SK-N-SH treated with all-trans-retinoic acid at 6 μM for 48 hours (cell line): ENCODE measurements around the gene AKAP9.
"Not testable (repeated sequence)": the region's sequence is repeated elsewhere in the genome, so short reads cannot be mapped to it uniquely, and the experiment has no call there.

ENCODE experiments used
- ATAC-seq: fragments of 200-7000 bp; cut with Tn5 transposase; 3 replicates; pipeline ENCODE4 v1.9.1; 2020; ENCODE audit warnings: mild to moderate bottlenecking, moderate library complexity
- ARNTL ChIP-seq: fragments of 450-650 bp; formaldehyde crosslinking; IDR thresholded peaks from 2 replicates; pipeline ENCODE4 v1.5.0; 2020; ENCODE audit warnings: low read depth, mild to moderate bottlenecking, moderate library complexity, borderline replicate concordance
- BACH2 ChIP-seq: fragments of 250-450 bp; sonication (Bioruptor Pico); IDR thresholded peaks from 2 replicates; pipeline ENCODE4 v1.9.0; 2021; ENCODE audit warnings: mild to moderate bottlenecking, borderline replicate concordance
- CREB5 ChIP-seq: fragments of 250-450 bp; sonication (Bioruptor Pico); IDR thresholded peaks from 2 replicates; pipeline ENCODE4 v1.5.1; 2020; ENCODE audit warnings: low read depth, mild to moderate bottlenecking, moderate library complexity
- ESRRG ChIP-seq: fragments of 250-450 bp; sonication (Bioruptor Pico); IDR thresholded peaks from 2 replicates; pipeline ENCODE4 v1.6.1; 2021; ENCODE audit warnings: mild to moderate bottlenecking
- ISL1 ChIP-seq: fragments of 250-450 bp; sonication (Bioruptor Pico); IDR thresholded peaks from 2 replicates; pipeline ENCODE4 v2.1.2; 2022; ENCODE audit warnings: mild to moderate bottlenecking, moderate library complexity
- OSR1 ChIP-seq: fragments of 250-450 bp; sonication (Bioruptor Pico); IDR thresholded peaks from 2 replicates; pipeline ENCODE4 v1.8.0; 2022; ENCODE audit warnings: moderate library complexity, mild to moderate bottlenecking, inconsistent platforms
- PPARA ChIP-seq: fragments of 250-450 bp; sonication (Bioruptor Pico); IDR thresholded peaks from 2 replicates; pipeline ENCODE4 v1.5.0; 2020; ENCODE audit warnings: mild to moderate bottlenecking, borderline replicate concordance
- RARB ChIP-seq: fragments of 250-450 bp; sonication (Bioruptor Pico); IDR thresholded peaks from 2 replicates; pipeline ENCODE4 v1.8.0; 2021; ENCODE audit warnings: mild to moderate bottlenecking, moderate library complexity
- TCF4 ChIP-seq: fragments of 250-450 bp; sonication (Bioruptor Pico); IDR thresholded peaks from 2 replicates; pipeline ENCODE4 v1.8.0; 2021; ENCODE audit warnings: mild to moderate bottlenecking, moderate library complexity, borderline replicate concordance
- ZC3H10 ChIP-seq: fragments of 250-450 bp; sonication (Bioruptor Pico); IDR thresholded peaks from 2 replicates; pipeline ENCODE4 v1.5.1; 2021; ENCODE audit warnings: mild to moderate bottlenecking, moderate library complexity
- ZNF565 ChIP-seq: fragments of 450-650 bp; formaldehyde crosslinking; conservative IDR thresholded peaks from 2 replicates; pipeline ENCODE4 v1.5.0; 2020; ENCODE audit warnings: low read depth, mild to moderate bottlenecking, moderate library complexity
- ZNF70 ChIP-seq: fragments of 450-650 bp; formaldehyde crosslinking; IDR thresholded peaks from 2 replicates; pipeline ENCODE4 v1.5.0; 2020; ENCODE audit warnings: mild to moderate bottlenecking, moderate library complexity
- ZNF8 ChIP-seq: fragments of 450-650 bp; formaldehyde crosslinking; IDR thresholded peaks from 2 replicates; pipeline ENCODE4 v1.5.0; 2020; ENCODE audit warnings: mild to moderate bottlenecking, moderate library complexity
- TF ChIP-seq, protein P1 (sequence below): fragments of 250-450 bp; sonication (Bioruptor Pico); IDR thresholded peaks from 2 replicates; pipeline ENCODE4 v1.5.0; 2020; ENCODE audit warnings: mild to moderate bottlenecking, moderate library complexity
- TF ChIP-seq, protein P2 (sequence below): fragments of 250-450 bp; sonication (Bioruptor Pico); IDR thresholded peaks from 2 replicates; pipeline ENCODE4 v1.8.0; 2020; ENCODE audit warnings: mild to moderate bottlenecking, moderate library complexity, borderline replicate concordance
- TF ChIP-seq, protein P3 (sequence below): fragments of 250-450 bp; sonication (Bioruptor Pico); IDR thresholded peaks from 2 replicates; pipeline ENCODE4 v1.5.1; 2021; ENCODE audit warnings: mild to moderate bottlenecking, moderate library complexity

AKAP9 gene

DNA sequence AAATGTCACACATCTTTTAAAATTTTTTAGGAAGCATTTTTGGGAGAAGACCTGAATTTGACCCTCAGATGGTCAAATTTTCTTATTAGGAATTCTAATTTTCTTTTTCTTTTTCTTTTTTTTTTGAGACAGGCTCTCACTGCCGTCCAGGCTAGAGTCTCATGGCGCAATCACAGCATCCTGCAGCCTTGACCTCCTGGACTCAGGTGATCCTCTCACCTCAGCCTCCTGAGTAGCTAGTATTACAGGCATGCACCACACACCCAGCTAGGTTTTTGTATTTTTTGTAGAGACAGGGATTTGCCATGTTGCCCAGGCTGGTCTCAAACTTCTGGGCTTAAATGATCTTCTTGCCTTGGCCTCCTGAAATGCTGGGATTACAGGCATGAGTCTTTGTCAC lies 65.4 kb downstream of the AKAP9 start:
- TF ChIP-seq TCF4 (CRISPR knock-in tag), result no peak
- no peak for TF ChIP-seq PPARA (CRISPR knock-in tag)
- TF ChIP-seq, all 23 proteins: peak for 0

DNA sequence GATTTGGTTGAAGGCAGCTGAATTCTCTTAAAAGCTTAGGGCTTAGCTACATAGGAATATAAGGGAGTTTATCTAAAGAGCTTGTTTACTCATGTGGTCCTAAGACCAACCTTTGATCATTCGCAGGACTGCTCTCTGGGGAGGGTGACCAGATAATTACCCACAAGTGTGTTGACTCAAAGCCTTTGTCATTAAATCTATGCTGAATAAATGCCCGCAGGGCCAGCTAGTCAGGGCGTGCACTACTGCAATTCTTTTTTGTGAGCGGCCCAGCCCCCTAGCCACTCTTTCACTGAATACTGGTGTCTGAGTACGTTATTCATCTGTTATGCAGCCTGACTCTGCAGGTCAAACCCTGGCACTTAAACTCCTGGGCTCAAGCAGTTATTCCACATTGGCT lies 69.6 kb downstream of the AKAP9 start:
- TF ChIP-seq RARB, result no peak
- no peak for TF ChIP-seq ZNF565 (CRISPR knock-in tag)
- TF ChIP-seq, protein P1, sequence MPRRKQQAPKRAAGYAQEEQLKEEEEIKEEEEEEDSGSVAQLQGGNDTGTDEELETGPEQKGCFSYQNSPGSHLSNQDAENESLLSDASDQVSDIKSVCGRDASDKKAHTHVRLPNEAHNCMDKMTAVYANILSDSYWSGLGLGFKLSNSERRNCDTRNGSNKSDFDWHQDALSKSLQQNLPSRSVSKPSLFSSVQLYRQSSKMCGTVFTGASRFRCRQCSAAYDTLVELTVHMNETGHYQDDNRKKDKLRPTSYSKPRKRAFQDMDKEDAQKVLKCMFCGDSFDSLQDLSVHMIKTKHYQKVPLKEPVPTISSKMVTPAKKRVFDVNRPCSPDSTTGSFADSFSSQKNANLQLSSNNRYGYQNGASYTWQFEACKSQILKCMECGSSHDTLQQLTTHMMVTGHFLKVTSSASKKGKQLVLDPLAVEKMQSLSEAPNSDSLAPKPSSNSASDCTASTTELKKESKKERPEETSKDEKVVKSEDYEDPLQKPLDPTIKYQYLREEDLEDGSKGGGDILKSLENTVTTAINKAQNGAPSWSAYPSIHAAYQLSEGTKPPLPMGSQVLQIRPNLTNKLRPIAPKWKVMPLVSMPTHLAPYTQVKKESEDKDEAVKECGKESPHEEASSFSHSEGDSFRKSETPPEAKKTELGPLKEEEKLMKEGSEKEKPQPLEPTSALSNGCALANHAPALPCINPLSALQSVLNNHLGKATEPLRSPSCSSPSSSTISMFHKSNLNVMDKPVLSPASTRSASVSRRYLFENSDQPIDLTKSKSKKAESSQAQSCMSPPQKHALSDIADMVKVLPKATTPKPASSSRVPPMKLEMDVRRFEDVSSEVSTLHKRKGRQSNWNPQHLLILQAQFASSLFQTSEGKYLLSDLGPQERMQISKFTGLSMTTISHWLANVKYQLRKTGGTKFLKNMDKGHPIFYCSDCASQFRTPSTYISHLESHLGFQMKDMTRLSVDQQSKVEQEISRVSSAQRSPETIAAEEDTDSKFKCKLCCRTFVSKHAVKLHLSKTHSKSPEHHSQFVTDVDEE (CRISPR knock-in tag), result no peak
- ATAC-seq, result no peak

More for the DNA sequence above, 65.4 kb downstream of the AKAP9 start:
- ATAC-seq, result no peak

GRCh38 chr7:92013611-92014010 lies 72.9 kb downstream of the AKAP9 start:
- TF ChIP-seq BACH2 (CRISPR knock-in tag) (no peak), CREB5 (no peak), OSR1 (no peak), RARB (no peak), ZC3H10 (CRISPR knock-in tag) (no peak)
- TF ChIP-seq, protein P2, sequence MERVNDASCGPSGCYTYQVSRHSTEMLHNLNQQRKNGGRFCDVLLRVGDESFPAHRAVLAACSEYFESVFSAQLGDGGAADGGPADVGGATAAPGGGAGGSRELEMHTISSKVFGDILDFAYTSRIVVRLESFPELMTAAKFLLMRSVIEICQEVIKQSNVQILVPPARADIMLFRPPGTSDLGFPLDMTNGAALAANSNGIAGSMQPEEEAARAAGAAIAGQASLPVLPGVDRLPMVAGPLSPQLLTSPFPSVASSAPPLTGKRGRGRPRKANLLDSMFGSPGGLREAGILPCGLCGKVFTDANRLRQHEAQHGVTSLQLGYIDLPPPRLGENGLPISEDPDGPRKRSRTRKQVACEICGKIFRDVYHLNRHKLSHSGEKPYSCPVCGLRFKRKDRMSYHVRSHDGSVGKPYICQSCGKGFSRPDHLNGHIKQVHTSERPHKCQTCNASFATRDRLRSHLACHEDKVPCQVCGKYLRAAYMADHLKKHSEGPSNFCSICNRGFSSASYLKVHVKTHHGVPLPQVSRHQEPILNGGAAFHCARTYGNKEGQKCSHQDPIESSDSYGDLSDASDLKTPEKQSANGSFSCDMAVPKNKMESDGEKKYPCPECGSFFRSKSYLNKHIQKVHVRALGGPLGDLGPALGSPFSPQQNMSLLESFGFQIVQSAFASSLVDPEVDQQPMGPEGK (CRISPR knock-in tag), result no peak
- ATAC-seq, result no peak

- no peak for ATAC-seq
- TF ChIP-seq ARNTL (no peak), ESRRG (CRISPR knock-in tag) (no peak), RARB (no peak)
These were observed 80.0 kb downstream of the AKAP9 start for GRCh38 chr7:92020636-92021035.

- TF ChIP-seq OSR1 (no peak), ESRRG (CRISPR knock-in tag) (no peak), ARNTL (no peak), ZNF70 (CRISPR knock-in tag) (no peak), ZC3H10 (CRISPR knock-in tag) (no peak), ZNF8 (CRISPR knock-in tag) (no peak), ISL1 (CRISPR knock-in tag) (peak; percentile 42; the same call in 1 of the 2 replicates)
- TF ChIP-seq, protein P3, sequence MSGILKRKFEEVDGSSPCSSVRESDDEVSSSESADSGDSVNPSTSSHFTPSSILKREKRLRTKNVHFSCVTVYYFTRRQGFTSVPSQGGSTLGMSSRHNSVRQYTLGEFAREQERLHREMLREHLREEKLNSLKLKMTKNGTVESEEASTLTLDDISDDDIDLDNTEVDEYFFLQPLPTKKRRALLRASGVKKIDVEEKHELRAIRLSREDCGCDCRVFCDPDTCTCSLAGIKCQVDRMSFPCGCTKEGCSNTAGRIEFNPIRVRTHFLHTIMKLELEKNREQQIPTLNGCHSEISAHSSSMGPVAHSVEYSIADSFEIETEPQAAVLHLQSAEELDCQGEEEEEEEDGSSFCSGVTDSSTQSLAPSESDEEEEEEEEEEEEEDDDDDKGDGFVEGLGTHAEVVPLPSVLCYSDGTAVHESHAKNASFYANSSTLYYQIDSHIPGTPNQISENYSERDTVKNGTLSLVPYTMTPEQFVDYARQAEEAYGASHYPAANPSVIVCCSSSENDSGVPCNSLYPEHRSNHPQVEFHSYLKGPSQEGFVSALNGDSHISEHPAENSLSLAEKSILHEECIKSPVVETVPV (CRISPR knock-in tag), result no peak
- peak; percentile 85 for ATAC-seq
These were observed 84.6 kb downstream of the AKAP9 start for GRCh38 chr7:92025260-92025659.

- ATAC-seq, result not testable (repeated sequence)
These were observed 86.0 kb downstream of the AKAP9 start for GRCh38 chr7:92026635-92027034.

DNA sequence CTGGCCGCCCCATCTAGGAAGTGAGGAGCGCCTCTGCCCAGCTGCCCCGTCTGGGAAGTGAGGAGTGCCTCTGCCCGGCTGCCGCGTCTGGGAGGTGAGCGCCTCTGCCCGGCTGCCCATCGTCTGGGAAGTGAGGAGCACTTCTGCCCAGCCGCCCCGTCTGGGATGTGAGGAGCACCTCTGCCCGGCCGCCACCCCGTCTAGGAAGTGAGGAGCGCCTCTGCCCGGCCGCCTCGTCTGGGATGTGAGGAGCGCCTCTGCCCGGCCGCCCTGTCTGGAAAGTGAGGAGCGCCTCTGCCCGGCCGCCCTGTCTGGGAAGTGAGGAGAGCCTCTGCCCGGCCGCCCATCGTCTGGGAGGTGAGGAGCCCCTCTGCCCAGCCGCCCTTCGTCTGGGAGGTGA lies 86.5 kb downstream of the AKAP9 start:
- not testable (repeated sequence) for ATAC-seq
